IPS-20b (cell line): ENCODE measurements around the gene GMPR.
"Not testable (repeated sequence)": the region's sequence is repeated elsewhere in the genome, so short reads cannot be mapped to it uniquely, and the experiment has no call there.

Experiments used
- H3K27ac ChIP-seq: one replicate; pipeline ENCODE4 v1.5.1; 2013; ENCODE audit warnings: low read length
- H3K27me3 ChIP-seq: 2 replicates; pipeline ENCODE4 v1.6.1; 2013; ENCODE audit warnings: mild to moderate bottlenecking, low read length, inconsistent platforms; ENCODE audit not compliant: insufficient read depth
- H3K36me3 ChIP-seq: 2 replicates; pipeline ENCODE4 v1.6.1; 2013; ENCODE audit warnings: low read depth, mild to moderate bottlenecking, inconsistent platforms, low read length, moderate library complexity; ENCODE audit not compliant: insufficient read depth
- H3K4me1 ChIP-seq: 2 replicates; pipeline ENCODE4 v1.6.1; 2013; ENCODE audit warnings: mild to moderate bottlenecking, control low read depth, inconsistent platforms, low read length, moderate library complexity; ENCODE audit not compliant: insufficient read depth
- H3K4me3 ChIP-seq: 2 replicates; pipeline ENCODE4 v1.5.1; 2013; ENCODE audit warnings: mild to moderate bottlenecking, low read length, inconsistent platforms
- H3K9ac ChIP-seq: 2 replicates; pipeline ENCODE4 v1.6.1; 2013; ENCODE audit warnings: low read depth, mild to moderate bottlenecking, inconsistent platforms, low read length, moderate library complexity
- H3K9me3 ChIP-seq: 2 replicates; pipeline ENCODE4 v1.6.1; 2013; ENCODE audit warnings: mild to moderate bottlenecking, low read depth, low read length, inconsistent platforms; ENCODE audit not compliant: insufficient read depth

The GMPR gene

GRCh38 chr6:16253399-16254144, 15.2 kb downstream of the GMPR start:
- Histone ChIP-seq H3K27me3 (no peaks in the 10 kb centered on the region), H3K36me3 (no peaks in the 10 kb centered on the region), H3K27ac (no peak overlapping the region)

GRCh38 chr6:16254535-16254934, 16.1 kb downstream of the GMPR start:
- no peak overlapping the region for H3K27ac ChIP-seq
- no peaks in the 10 kb centered on the region for H3K9me3 ChIP-seq
- no peaks in the 10 kb centered on the region for H3K36me3 ChIP-seq
- H3K9ac ChIP-seq: no peak overlapping the region
- H3K4me1 ChIP-seq: peaks cover 8% of the 10 kb centered on the region; the same call in 1 of the 2 replicates
- no peak overlapping the region for H3K4me3 ChIP-seq
- H3K27me3 ChIP-seq: no peaks in the 10 kb centered on the region

More at GRCh38 chr6:16253399-16254144, 15.2 kb downstream of the GMPR start:
- no peaks in the 10 kb centered on the region for H3K9me3 ChIP-seq
- no peak overlapping the region for H3K9ac ChIP-seq
- no peak overlapping the region for H3K4me3 ChIP-seq
- peaks cover 7% of the 10 kb centered on the region; the same call in 1 of the 2 replicates for H3K4me1 ChIP-seq

GRCh38 chr6:16256781-16257180, 18.4 kb downstream of the GMPR start:
- Histone ChIP-seq H3K36me3 (no peaks in the 10 kb centered on the region), H3K4me3 (no peak overlapping the region), H3K9me3 (no peaks in the 10 kb centered on the region), H3K9ac (no peak overlapping the region), H3K27me3 (no peaks in the 10 kb centered on the region), H3K27ac (no peak overlapping the region), H3K4me1 (0 out of 2 replicates have a peak, but pooled peaks cover 6% of the 10 kb centered on the region)

- Histone ChIP-seq H3K27ac (no peak overlapping the region), H3K9ac (peak overlapping the region; percentile 16; the same call in 1 of the 2 replicates), H3K27me3 (no peaks in the 10 kb centered on the region), H3K9me3 (no peaks in the 10 kb centered on the region), H3K4me3 (no peak overlapping the region), H3K36me3 (no peaks in the 10 kb centered on the region), H3K4me1 (0 out of 2 replicates have a peak, but pooled peaks cover 6% of the 10 kb centered on the region)
Measured at GRCh38 chr6:16257999-16258708, 19.8 kb downstream of the GMPR start.

GRCh38 chr6:16258709-16259075, 20.3 kb downstream of the GMPR start:
- Histone ChIP-seq H3K27ac (no peak overlapping the region), H3K27me3 (no peaks in the 10 kb centered on the region), H3K4me1 (0 out of 2 replicates have a peak, but pooled peaks cover 6% of the 10 kb centered on the region), H3K36me3 (no peaks in the 10 kb centered on the region), H3K9me3 (no peaks in the 10 kb centered on the region), H3K4me3 (no peak overlapping the region), H3K9ac (peak overlapping the region; percentile 16; the same call in 1 of the 2 replicates)

DNA sequence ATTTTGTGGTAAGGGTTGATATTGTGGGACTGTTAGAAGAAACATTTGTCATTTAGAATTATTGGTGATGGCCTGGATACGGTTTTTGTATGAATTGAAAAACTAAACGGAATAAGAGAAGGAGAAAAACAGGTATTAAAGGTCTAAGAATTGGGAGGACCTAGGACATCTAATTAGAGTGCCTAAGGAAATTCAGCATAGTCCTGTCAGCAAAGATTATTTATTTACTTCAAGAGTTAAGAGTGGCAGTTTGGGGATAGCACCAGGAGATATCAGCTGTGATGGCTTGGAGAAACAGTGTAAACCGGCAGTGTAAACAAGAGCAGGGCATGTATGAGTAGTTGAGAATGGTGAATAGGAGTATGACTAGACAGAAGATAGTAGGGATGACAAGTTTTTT, 21.2 kb downstream of the GMPR start:
- not testable (repeated sequence) for H3K4me1 ChIP-seq, H3K27ac ChIP-seq, H3K9me3 ChIP-seq, H3K4me3 ChIP-seq, H3K27me3 ChIP-seq, H3K9ac ChIP-seq, H3K36me3 ChIP-seq

GRCh38 chr6:16260602-16261001, 22.2 kb downstream of the GMPR start:
- not testable (repeated sequence) for H3K4me3 ChIP-seq, H3K9me3 ChIP-seq, H3K4me1 ChIP-seq, H3K36me3 ChIP-seq, H3K9ac ChIP-seq, H3K27me3 ChIP-seq, H3K27ac ChIP-seq

- H3K9ac ChIP-seq, H3K4me3 ChIP-seq, H3K4me1 ChIP-seq, H3K9me3 ChIP-seq, H3K36me3 ChIP-seq, H3K27me3 ChIP-seq, H3K27ac ChIP-seq: not testable (repeated sequence)
Measured at GRCh38 chr6:16262773-16263172, 24.4 kb downstream of the GMPR start.

- not testable (repeated sequence) for H3K27ac ChIP-seq, H3K4me3 ChIP-seq, H3K9me3 ChIP-seq, H3K36me3 ChIP-seq, H3K9ac ChIP-seq, H3K4me1 ChIP-seq, H3K27me3 ChIP-seq
Measured at GRCh38 chr6:16263464-16264099, 25.2 kb downstream of the GMPR start.

DNA sequence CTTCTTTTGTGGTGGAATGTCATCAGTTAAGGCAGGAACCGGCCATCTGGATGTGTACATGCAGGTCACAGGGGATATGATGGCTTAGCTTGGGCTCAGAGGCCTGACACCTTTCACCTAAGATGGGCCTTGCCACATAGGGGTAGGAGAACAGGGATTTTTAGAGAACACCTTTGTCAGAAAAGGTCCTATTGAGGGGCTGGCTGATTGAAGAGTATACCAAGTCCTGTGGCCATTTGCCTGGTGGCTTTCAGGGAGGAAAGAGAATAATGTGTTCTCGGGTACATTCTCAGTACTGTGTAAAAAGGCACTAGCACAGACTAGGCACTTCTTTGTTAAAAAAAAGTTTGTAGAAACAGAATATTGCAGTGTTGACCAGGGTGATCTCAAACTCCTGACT, 26.4 kb downstream of the GMPR start:
- peaks cover 3% of the 10 kb centered on the region; the same call in 1 of the 2 replicates for H3K4me1 ChIP-seq
- no peak overlapping the region for H3K9ac ChIP-seq
- H3K27ac ChIP-seq: no peak overlapping the region
- no peaks in the 10 kb centered on the region for H3K9me3 ChIP-seq
- H3K4me3 ChIP-seq: no peak overlapping the region
- no peaks in the 10 kb centered on the region for H3K36me3 ChIP-seq
- H3K27me3 ChIP-seq: no peaks in the 10 kb centered on the region

GRCh38 chr6:16265351-16266341, 27.3 kb downstream of the GMPR start:
- Histone ChIP-seq H3K27me3 (no peaks in the 10 kb centered on the region), H3K36me3 (no peaks in the 10 kb centered on the region), H3K4me3 (no peak overlapping the region), H3K27ac (no peak overlapping the region), H3K9me3 (no peaks in the 10 kb centered on the region), H3K9ac (no peak overlapping the region), H3K4me1 (peaks cover 3% of the 10 kb centered on the region; the same call in 1 of the 2 replicates)
